NT2/D1 (cell line): ENCODE measurements around the gene MYB.

ENCODE experiments used
- SUZ12 ChIP-seq: IDR thresholded peaks from 2 replicates; pipeline ENCODE4 v1.6.1; 2011; ENCODE audit not compliant: insufficient read length, insufficient read depth; ENCODE audit errors: extremely low read depth
- ZNF274 ChIP-seq: IDR thresholded peaks from 2 replicates; pipeline ENCODE4 v1.6.1; 2011; ENCODE audit warnings: mild to moderate bottlenecking, low read depth, low read length

GRCh38 chr6:135254471-135254870 lies 73.4 kb downstream of the MYB start:
- no peak for TF ChIP-seq ZNF274
- TF ChIP-seq SUZ12, result no peak
